ENCODE results near the gene NTRK2.

The NTRK2 gene

GRCh38 chr9:84710701-84711397, 41.3 kb downstream of the NTRK2 start:
- no peak overlapping the region for H3K27ac ChIP-seq
- TF ChIP-seq, protein P1, sequence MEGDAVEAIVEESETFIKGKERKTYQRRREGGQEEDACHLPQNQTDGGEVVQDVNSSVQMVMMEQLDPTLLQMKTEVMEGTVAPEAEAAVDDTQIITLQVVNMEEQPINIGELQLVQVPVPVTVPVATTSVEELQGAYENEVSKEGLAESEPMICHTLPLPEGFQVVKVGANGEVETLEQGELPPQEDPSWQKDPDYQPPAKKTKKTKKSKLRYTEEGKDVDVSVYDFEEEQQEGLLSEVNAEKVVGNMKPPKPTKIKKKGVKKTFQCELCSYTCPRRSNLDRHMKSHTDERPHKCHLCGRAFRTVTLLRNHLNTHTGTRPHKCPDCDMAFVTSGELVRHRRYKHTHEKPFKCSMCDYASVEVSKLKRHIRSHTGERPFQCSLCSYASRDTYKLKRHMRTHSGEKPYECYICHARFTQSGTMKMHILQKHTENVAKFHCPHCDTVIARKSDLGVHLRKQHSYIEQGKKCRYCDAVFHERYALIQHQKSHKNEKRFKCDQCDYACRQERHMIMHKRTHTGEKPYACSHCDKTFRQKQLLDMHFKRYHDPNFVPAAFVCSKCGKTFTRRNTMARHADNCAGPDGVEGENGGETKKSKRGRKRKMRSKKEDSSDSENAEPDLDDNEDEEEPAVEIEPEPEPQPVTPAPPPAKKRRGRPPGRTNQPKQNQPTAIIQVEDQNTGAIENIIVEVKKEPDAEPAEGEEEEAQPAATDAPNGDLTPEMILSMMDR (conservative IDR thresholded peaks at IDR 0.05): no peak

DNA sequence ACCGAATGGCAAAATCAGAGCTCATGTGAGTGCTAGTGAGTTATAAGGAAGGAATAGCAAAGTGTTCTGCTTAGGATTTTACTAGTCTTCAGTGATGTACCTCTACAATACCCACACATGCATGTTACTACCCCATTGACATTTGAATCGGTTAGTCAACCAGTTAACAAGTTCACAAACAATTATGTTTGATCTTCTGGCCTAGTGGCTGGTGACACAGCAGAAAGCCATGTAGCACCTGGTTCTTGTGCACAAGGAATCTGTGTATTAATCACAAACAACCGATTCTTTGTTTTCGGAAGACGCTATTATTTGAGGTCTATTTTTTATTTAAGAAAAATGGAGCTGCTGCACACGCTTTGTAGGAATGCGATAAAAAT, 41.9 kb downstream of the NTRK2 start:
- H3K27ac ChIP-seq: no peak overlapping the region
- TF ChIP-seq, protein P1 (conservative IDR thresholded peaks at IDR 0.05): no peak

DNA sequence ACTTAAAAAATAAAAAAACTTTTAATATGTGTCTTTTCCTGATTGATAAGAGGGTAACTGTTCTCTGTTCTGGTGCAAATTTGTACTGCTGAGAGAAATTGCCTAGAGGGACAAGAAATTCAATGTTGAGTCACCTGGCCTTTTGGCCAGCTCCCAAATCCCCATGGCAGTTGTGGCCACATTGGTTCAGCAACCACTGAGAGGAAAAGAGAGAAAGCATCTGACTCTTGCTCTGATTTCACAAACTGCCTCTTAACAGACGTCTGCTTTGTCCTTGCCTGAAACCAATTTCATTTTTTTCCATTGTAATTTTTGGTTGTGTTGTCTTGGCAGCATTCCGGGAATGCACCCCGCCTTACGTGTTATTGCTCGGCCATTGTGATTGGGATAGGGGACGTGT, 42.4 kb downstream of the NTRK2 start:
- no peak overlapping the region for H3K27ac ChIP-seq
- TF ChIP-seq, protein P1 (conservative IDR thresholded peaks at IDR 0.05): no peak

GRCh38 chr9:84716217-84716616, 46.7 kb downstream of the NTRK2 start:
- no peak overlapping the region for H3K27ac ChIP-seq
- TF ChIP-seq, protein P1 (conservative IDR thresholded peaks at IDR 0.05): no peak

DNA sequence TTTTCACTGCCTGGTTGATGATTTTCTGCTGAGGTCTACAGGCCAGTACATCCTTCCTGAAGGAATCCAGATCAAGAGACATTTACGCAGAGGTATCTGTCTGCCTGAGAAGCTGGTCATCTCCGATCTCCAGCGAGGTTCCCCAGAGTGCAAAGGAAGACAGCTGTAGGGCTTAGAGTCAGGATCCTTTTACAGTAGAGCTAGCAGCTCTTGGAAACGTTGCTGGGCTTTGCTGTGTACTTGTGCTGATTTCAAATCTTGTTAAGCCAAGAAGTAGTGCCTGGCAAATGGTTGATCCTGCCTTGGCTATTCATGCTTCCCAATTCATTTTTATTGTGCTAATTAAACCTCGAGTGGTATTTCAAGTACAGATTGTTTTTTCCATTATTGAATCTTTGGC, 48.9 kb downstream of the NTRK2 start:
- no peak overlapping the region for H3K27ac ChIP-seq
- TF ChIP-seq, protein P1 (conservative IDR thresholded peaks at IDR 0.05): no peak

GRCh38 chr9:84722388-84722989, 53.0 kb downstream of the NTRK2 start:
- TF ChIP-seq, protein P1 (conservative IDR thresholded peaks at IDR 0.05): no peak
- peak overlapping the region; percentile 16; the same call in 1 of the 2 replicates for H3K27ac ChIP-seq

DNA sequence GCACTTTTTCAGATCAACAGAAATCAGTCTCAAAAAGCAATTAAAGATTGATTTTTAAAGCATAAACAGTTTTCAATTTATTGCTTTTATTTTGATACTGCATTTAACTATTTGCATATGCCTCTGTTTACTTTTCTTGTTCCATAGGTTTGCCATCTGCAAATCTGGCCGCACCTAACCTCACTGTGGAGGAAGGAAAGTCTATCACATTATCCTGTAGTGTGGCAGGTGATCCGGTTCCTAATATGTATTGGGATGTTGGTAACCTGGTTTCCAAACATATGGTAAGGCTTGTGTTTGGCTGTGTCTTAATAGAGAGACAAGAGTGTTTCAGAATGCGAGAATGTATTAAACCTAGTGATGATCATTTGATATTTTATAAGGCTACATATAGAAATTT, 53.9 kb downstream of the NTRK2 start:
- no peak overlapping the region for H3K27ac ChIP-seq
- TF ChIP-seq, protein P1 (conservative IDR thresholded peaks at IDR 0.05): no peak
